GM18519 (cell line): ENCODE measurements around the gene SF3B5.
"Not testable (repeated sequence)": the region's sequence is repeated elsewhere in the genome, so short reads cannot be mapped to it uniquely, and the experiment has no call there.

Experiments
- ATAC-seq: cut with Tn5 transposase; IDR thresholded peaks from one replicate; pipeline ENCODE4 v1.9.1; 2021; ENCODE audit warnings: mild to moderate bottlenecking, moderate library complexity; ENCODE audit not compliant: unreplicated experiment, low FRiP score

Gene SF3B5

DNA sequence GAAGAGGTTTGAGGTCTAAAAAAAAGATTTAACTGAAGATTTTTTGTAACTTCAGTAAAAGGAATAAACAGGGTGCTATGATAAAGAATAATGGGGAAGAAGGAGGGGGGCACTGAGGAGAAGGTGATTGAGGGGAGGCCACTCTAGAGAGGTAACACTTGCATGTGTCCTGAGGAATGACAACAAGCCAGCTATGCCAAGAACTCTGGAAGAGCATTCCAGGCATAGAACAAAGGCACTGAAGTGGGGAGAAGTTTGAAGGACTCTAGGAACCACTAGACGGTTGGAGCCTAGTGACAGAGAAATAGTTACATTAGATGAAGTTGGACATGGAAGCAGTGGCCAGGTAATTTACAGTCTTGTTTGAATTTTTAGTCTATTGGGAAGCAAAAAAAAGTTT is 10.8 kb upstream of the SF3B5 start:
- no peak for ATAC-seq

DNA sequence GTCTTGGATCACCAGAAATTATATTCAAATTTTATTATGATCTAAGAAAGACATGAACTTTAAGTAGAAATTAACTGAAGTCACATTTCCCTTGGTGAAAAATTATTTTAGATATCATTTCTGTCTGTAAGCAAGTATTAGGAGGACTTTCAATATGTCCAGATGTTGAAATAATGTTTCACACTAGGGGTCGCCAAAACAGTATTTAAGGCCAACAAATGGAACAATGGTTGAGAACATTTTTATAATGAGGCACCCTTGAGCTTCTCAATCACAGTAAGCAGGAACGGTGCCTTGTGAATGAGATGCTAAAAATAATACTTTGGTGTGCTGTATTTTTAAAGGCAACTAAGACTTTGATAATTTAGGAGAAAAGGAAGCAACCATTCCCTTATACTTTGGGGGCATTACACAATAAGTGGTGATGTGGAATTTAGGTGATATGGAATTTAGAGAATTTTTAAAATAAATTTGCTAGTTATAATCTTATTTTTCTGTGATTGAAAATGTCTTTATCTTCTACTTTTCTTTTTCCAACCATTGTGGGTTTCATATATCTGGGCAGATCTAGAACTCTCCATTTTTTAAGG is 9.6 kb upstream of the SF3B5 start:
- peak; percentile 58 for ATAC-seq

DNA sequence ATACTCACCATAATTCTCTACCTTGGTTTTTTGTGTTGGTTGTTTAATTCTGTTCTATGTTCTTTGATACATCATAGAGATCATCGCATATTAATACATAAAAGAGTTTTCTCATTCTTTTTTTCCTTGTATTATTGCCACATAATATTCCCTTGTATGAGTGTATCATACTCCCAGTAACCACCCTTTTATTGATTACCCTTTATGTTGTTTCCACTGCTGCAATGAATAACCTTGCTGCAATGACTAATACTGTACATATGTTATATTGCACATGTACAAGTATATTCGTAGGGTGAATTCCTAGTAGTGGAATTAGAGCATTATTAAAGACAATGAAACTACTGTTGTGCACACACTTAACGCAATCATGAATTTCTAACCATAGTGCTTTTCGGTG is 9.1 kb upstream of the SF3B5 start:
- no peak for ATAC-seq

DNA sequence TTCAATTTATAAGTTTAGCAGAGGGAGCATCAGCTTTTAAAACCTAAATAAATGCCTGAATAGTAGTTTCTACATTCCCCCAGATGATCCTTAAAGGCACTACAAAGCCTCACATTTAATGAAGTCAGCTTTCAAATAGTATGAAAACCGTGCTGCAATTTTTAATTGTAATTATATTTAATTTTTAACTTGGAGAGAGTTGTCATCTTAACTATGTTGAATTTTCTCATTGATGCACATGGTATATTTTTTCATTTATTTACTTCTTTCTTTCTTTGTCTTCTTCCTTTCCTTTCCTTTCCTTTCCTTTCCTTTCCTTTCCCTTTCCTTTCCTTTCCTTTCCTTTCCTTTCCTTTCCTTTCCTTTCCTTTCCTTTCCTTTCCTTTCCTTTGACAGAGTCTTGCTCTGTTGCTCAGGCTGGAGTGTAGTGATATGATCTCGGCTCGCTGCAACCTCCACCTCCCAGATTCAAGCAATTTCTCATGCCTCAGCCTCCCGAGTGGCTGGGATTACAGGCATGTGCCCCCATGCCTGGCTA is 7.7 kb upstream of the SF3B5 start:
- no peak for ATAC-seq

DNA sequence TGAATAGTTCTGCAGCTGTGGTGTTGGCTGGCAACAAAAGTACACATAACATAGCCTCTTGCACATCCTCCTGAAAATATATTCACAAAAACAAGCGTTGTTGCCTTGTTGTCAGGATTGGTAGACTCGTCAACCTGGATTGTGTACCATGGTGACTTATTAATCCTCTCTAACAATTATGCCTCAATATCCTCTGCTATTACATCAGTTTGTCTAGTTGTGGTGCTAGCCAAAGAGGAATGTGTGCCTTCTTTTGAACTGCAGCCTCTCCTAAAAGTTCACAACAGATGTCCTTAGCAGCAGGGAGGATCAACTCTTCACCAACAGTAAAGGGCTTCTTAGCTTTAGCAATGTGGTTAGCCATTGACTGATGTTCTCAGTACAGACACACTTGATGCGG is 3.6 kb upstream of the SF3B5 start:
- ATAC-seq, result no peak

DNA sequence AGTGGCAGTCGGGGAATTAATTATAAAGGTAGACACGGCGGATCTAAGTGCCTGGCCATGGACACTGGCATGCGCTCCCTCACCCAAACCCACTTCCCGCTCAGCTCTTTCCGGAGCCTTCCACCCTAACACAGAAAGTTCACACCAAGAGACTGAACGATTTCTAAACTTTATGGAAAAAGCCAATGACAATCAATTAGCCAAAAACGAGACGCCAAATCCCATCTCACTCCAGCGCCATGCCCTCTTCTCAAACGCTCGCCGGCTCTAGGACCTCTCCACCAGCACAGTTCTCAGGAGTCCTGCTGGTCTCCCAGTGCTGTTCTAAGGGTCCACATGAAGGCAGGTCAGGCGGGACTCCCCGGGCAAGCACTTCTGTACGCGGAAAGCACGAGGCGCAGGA is 641 bp downstream of the SF3B5 start:
- ATAC-seq, result no peak

DNA sequence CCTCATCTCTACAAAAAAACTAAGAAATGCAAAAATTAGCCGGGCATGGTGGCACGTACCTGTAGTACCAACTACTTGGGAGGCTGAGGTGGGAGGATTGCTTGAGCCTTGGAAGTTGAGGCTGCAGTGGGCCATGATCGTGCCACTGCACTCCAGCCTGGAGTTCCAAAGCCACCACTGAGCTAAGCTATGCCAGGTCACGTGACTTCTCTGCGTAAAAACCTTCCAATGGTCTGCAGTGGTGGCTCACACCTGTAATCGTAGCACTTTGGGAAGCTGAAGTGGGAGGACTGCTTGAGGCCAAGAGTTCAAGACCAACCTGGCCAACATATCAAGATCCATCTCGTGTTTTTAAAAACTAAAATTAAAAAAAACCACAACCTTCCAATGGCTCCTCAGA is 1.7 kb downstream of the SF3B5 start:
- no peak for ATAC-seq

DNA sequence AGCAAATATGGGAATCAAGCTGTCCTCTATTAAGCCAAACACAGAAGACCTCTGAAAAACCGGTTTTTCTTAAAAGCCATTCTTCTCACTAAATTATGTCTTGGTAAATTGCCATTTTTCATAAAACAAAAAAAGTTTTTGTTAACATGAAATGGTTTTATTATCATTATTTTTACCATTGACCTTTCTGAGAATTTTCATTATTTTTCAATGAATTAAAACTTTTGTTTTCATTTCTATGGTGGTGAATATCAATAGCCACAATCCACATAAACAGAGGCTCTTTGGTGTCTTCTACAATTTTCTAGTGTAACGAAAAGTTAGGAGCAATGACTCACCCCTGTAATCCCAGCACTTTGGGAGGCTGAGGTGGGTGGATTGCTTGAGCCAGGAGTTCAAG is 2.1 kb downstream of the SF3B5 start:
- ATAC-seq, result no peak

DNA sequence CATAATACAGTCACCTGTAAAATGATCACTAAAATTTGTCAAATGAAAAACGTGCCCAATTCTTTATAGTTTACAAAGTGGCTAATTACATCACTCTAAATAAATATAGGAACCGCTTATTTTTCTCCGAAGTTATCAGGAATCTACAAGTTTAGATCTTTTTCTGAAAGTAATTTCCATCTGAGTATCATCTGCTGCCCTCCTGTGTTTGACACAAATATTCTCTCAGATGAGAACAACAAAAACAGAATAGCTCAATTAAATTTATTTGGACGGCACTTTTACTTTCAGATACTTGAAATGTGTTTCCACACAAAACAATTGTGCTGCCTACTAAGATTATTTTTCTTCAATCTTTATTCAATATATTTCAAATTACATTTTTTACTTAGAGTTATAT is 5.0 kb downstream of the SF3B5 start:
- no peak for ATAC-seq

DNA sequence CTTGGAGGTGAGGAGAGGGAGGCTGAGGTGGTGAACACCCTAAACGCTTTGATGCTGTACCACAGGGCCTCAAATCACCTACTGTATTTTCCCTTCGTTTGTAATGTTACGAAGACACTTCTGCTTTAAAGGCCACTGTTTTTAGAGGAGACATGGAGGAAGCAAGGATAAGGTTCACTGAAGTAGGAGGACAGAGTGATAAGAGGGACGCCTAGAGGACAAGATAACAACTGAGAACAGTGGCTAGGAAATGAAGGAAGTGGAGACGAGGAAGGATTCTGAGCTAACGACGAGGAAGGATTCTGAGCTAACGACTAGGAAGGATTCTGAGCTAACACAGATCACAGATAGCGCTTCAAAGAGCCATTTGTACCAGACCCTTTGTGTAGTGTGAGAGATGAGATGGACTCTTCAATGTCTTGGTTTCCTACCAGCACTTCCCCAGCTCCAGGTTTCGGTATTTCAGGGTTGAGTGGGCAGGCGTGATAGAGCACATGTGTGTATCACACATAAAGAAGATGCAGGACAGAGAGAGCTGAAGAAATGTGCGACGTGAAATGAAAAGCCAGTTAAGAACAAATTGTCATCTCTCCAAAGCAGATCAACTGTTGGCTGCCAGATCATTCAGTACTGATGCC is 7.5 kb downstream of the SF3B5 start:
- ATAC-seq, result no peak

DNA sequence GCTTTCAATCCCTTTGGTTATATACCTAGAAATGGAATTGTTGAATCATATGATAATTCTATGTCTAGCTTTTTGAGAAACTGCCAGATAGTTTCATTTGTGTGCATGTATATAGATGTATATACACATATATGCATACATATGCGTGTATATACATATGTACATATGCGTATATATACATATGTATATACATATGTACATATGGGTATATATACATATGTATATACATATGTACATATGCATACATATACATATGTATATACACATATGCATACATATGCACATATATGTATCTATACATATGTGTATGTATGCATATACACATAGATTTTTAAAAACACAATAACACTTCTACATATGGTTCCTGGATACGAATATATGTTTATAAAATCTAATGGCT is 8.4 kb downstream of the SF3B5 start:
- ATAC-seq, result no peak

DNA sequence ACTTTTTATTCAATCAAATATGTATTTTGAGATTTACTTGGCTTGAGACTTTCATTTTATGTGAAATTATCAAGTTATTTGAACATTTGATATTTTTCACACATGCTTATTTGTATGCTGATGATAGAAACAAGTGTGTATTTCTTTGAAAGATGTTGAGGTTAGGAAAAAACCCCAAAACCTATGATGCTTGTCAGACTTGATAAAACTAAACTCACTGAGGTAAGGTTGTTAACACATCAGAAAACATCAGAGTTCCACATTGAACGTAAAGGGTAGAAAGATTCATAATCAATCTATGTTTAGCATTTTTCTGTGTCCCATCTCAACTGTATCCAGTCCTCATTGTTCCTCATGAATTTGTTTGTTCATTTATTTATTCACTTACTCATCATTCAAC is 12.2 kb downstream of the SF3B5 start:
- ATAC-seq, result no peak

DNA sequence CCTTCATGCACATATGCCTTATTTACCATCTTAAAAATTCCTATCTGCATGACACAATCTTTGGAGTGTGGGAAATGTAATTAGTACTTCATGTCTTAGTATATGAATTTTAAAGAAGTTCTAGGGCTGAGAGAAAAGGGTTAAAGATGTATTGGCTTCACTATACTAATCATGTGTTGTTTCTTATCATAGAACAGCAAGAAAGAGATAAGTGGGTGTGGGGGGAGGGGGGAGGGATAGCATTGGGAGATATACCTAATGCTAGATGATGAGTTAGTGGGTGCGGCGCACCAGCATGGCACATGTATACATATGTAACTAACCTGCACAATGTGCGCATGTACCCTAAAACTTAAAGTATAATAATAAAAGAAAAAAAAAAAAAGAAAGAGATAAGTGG is 13.0 kb downstream of the SF3B5 start:
- not testable (repeated sequence) for ATAC-seq

DNA sequence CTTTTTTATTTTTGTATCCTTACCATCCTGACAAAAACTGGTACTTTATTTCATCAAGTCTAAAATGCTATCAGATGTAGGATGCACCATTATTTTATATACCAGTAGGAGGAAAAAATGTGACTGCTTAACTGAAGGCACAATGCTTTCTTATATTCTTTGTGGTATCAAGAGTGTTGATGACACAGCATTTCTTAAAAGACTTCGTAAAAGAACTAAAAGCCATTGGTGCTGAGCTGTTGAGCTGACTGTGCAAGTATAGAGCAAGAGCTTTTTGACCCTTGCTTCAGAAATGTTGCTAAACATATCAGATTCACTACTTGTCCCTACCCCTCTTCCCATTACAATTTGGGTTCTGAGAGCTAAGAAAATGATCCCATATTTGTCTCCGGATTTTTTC is 17.5 kb downstream of the SF3B5 start:
- no peak for ATAC-seq

DNA sequence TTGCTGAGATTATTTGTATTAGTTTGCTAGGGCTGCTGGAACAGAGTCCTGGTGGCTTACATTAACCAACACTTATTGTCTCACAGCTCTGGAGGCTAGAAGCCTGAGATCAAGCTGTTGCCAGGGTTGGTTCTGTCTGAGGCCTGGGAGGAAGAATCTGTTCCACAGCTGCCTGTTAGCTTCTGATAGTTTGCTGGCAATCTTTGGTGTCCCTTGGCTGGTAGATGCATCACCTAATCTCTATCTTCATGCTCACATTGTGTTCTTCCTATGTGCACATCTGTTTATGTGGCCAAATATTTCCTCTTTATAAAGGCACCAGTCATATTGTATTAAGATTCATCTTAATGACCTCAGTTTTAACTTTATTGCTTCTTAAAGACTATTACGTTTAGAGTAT is 19.5 kb downstream of the SF3B5 start:
- ATAC-seq, result no peak

DNA sequence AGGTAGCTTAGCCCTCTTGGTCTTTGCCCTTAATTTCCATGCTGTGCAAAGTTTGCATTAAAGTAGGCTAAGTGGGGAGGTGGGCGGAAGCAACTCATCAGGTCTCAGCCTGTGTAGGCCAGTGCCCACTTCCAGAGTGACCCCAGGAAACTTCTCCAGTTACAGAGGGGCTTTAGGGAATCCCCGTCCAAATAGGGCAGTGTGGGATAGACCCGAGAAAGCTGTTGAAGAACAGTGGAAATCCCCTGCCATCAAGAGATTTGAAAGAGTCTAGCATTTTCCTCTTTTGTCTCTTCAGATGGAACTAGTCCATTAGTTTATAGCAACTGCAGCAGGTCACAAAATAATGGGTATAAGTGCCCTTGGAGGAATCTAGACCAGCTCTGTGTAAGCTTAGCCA is 20.2 kb downstream of the SF3B5 start:
- ATAC-seq, result peak; percentile 56

DNA sequence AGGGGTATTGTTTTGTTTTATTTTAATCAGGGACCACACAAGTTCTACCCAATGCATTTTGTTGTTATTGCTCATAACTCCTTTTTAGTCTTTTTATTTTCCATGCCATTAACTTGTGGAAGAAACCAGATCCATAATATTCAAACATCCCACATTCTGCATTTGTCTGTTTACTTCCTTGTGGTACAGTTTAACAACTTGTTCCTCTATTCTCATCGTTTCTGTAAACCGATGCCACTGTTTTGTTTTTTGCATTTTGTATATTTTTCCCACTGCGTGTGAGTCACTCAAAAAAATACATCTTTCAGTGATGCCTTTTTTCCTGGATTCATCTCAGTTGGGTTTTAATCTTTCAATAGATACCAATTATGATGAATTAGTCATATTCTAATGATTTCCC is 22.3 kb downstream of the SF3B5 start:
- no peak for ATAC-seq

DNA sequence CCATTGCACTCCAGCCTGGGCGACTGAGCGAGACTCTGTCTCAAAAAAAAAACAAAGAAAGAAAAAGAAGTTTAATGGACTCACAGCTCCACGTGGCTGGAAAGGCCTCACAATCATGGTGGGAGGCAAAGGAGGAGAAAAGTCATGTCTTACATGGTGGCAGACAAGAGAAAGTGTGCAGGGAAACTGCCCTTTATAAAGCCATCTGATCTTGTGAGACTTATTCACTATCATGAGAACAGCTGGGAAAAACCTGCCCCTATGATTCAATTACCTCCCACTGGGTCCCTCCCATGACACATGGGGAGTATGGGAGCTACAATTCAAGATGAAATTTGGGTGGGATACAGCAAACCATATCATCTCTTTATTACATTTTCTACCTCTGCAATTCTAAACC is 25.9 kb downstream of the SF3B5 start:
- ATAC-seq, result no peak

DNA sequence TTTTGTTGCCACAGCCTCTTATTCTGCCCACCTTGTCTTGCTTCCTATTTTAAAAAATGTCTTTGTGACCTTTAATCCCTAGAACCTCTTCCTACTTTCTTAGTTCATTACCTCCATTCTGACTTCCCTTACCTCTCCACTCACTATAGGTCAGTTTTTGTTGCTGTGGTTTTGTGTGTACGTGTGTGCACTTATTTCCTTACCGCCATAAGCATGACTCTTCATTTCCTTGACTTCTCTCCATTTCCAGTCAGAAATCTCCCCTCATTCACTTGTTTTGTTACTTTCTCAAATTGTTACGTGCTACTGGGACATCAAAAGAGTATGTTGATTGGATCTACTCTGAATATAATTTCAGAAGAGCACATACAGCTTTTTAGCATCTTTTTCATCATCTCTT is 26.6 kb downstream of the SF3B5 start:
- no peak for ATAC-seq

DNA sequence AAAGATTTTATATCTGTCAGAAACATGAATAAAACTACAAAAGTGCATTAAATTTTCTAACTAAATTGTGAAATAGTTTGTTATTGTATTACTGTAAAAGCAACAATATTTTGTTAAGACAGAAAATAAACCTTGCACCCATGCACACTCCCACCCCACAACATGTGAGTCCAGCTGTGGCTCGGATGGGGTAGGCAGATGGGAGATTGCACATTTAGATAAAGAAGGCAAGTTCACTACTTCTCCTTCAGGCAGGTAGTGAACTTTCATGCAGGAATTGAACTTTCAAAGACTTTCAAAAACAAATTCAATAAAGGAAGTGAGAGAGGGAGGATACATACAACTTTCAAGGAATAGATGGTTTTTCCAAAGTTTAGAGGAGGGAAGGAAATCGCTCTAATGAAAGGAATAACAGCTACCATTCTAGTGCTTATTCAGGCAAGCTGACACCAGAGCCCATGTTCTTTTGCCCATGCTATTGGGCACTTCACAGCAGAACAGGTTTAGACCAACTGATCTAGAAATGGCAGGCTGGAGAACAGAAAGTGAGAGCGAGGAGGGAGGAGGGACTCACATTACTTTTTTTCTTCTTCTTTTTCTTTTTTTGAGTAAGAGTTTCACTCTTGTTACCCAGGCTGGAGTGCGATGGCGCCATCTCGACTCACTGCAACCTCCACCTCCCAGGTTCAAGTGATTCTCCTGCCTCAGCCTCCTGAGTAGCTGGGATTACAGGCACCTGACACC is 28.5 kb downstream of the SF3B5 start:
- peak; percentile 50 for ATAC-seq

DNA sequence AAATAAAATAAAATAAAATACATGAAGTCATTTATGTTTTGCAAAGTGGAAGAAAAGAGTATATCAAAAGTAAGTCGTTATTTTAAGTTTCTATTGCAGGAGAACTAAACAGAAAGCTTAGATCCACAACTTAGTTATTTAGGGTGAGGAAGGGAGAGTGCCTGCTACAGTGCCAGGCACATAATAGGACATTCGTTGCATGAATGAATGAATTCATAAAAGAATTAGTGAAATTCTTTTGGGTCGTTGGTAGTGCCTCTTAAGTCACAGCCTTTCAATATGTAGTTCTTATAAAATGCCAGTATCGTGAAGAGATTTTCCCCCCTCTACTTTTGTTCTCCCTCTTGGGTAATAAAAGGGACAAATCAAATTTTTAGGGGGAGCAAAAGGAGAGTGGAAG is 29.1 kb downstream of the SF3B5 start:
- no peak for ATAC-seq

DNA sequence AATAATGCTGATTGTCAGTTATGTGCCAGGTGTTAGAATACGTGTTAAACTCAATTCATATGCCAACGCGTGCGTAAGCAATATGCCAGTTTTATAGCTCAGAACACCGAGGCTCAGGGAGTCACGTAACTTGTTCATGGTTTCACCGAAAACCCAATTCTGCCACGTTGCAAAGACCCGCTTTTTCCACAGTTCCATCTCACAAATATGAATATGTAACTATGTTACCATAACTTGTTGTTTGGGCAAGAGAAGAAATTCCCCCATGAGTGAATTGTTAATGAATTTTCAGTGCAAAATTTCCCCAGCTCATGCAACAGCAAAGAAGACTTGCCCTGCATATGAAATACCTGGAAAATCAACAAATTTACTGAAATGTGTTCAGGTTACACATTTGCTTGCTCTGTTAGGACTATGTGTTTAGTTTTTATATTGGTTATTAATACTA is 30.1 kb downstream of the SF3B5 start:
- no peak for ATAC-seq
